IMR-90 (cell line): ENCODE measurements around the gene NR6A1.

Experiments
- POLR2A ChIP-seq: IDR thresholded peaks from 2 replicates; pipeline ENCODE4 v1.6.1; 2012; ENCODE audit warnings: mild to moderate bottlenecking, low read depth, low read length
- SMC3 ChIP-seq: fragments of 150-350 bp; IDR thresholded peaks from 2 replicates; pipeline ENCODE4 v1.6.1; 2016; ENCODE audit warnings: low read depth, mild to moderate bottlenecking, antibody characterized with exemption, low read length, moderate library complexity
- TF ChIP-seq, protein P1 (sequence below): conservative IDR thresholded peaks from 2 replicates; pipeline ENCODE4 v1.5.1; 2012; ENCODE audit warnings: mild to moderate bottlenecking, low read depth, low read length, improper control_type of control experiment

DNA sequence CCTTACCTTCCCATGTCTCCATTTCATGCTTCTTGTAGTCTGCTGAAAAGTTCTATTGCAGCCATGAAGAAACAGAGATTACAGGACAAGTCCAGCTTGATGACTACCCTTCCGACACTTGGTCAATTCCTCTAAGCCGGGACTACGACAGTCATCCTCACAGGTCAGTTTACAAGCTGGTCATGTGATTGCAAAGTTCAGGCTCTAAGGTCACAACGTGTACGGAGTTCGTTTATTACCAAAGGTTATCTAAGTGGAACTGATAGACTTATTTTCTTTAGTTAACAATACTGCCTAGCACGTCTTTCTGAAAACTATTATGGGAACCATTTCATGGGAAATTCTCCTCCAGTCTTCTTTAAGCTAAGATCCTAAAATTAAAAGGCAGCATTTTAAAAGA lies 175.4 kb downstream of the NR6A1 start:
- TF ChIP-seq, protein P1, sequence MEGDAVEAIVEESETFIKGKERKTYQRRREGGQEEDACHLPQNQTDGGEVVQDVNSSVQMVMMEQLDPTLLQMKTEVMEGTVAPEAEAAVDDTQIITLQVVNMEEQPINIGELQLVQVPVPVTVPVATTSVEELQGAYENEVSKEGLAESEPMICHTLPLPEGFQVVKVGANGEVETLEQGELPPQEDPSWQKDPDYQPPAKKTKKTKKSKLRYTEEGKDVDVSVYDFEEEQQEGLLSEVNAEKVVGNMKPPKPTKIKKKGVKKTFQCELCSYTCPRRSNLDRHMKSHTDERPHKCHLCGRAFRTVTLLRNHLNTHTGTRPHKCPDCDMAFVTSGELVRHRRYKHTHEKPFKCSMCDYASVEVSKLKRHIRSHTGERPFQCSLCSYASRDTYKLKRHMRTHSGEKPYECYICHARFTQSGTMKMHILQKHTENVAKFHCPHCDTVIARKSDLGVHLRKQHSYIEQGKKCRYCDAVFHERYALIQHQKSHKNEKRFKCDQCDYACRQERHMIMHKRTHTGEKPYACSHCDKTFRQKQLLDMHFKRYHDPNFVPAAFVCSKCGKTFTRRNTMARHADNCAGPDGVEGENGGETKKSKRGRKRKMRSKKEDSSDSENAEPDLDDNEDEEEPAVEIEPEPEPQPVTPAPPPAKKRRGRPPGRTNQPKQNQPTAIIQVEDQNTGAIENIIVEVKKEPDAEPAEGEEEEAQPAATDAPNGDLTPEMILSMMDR, result no peak
- TF ChIP-seq POLR2A (no peak), SMC3 (no peak)
